ENCODE data around the gene CTR9. TPM values are rescaled to one million over a fixed set of nuclear protein-coding genes. Genes with fewer than 3 reads are reported as not detected.

Gene CTR9
- polyA plus RNA-seq, 5 donors, result 47.4 to 63.7 (median 61.7) TPM

DNA sequence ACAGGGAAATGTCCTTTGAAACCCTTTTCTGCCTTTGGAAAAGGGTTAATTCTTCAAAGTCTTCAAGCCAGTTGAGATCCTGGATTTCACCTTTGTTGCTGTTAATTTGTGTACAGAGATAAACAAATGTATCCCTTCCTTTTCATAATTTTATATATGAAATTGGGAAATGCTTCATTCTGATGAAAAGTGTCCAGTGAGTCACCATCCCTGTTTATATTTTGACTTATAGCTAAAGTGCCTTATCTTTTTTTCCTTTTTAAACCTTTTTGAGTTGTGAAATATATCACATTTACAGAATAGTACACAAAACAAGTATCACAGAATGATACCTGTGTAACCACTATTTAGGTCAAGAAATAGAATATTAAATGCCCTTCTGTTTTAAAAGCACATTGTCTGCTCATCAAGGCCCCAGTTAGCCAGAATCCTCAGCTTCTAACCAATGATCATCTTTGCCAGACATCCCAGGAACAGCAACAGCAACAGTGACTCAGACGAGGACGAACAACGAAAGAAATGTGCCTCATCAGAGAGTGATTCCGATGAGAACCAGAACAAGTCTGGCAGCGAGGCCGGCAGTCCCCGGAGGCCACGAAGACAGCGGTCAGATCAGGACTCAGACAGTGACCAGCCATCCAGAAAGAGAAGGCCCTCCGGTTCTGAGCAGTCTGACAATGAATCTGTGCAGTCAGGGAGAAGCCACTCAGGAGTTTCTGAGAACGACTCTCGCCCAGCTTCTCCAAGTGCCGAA lies 27.3 kb downstream of the CTR9 start:
- DNase-seq, result no peak

GRCh38 chr11:10779086-10779485 lies 28.0 kb downstream of the CTR9 start:
- DNase-seq, result no peak

DNA sequence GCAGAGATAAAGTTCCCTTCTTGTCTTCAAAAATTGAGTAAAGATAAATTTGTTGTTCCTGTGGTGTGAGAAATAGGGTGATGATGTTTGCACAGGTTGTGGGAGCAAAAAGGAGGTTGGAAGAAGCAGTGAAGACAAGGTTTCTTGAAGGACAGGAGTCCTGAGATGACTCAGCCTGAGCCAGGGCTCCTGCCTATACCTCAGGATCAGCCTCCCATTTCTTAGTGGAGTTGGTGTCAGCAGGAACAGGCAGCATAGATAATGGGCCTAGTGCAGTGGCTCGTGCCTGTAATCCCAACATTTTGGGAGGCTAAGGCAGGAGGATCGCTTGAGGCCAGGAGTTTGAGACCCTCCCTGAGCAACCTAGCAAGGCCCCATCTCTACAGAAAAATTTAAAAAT lies 29.0 kb downstream of the CTR9 start:
- DNase-seq, result no peak

DNA sequence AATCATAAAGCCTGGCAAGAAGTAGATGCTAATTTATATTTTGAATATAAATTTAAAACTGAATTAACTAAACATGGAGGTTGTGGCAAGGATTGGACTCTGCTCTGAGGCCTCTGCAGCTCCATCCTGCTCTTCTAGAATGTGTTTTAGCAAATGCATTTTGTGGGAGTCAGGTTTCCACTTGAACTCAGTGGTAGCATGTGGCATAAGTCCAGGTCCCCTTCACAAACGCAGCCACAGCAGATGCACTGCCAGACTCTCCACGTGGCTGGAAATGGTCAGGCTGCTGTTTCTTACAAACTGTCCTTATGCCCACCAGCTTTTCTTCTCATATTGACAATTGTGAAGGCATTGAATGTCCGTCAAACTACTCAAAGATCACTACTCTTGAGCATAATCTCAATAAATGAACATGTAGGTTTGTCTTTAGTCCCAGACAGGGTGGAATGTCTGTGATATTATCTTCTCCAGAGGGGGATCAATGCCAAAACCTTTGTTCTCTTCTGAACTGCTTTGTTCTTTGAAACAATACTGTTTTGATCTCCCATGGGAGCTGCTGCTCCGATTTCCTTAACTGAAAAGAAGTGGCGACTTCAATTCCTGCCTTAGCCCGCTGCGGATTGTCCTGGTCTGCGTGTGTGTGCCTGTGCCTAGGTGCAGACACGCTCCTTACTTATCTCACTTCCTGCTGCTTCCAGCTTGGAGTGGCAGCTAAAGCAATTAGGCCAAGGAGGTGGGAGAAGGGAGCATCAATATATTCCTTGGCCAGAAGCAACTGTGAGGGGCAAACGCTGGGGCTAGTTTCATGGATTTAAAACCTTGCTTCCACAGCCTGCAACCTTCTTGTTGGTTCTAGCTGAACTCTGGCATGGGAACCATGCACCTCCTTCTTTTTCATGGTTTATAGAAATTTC lies 33.4 kb downstream of the CTR9 start:
- peak; percentile 32 to 42 for DNase-seq

- DNase-seq, result no peak
Observed at GRCh38 chr11:10785146-10785474, 34.1 kb downstream of the CTR9 start.

GRCh38 chr11:10786451-10786850 lies 35.4 kb downstream of the CTR9 start:
- DNase-seq, result no peak

GRCh38 chr11:10792385-10793068 lies 41.5 kb downstream of the CTR9 start:
- peak; percentile 52 to 66 for DNase-seq

DNA sequence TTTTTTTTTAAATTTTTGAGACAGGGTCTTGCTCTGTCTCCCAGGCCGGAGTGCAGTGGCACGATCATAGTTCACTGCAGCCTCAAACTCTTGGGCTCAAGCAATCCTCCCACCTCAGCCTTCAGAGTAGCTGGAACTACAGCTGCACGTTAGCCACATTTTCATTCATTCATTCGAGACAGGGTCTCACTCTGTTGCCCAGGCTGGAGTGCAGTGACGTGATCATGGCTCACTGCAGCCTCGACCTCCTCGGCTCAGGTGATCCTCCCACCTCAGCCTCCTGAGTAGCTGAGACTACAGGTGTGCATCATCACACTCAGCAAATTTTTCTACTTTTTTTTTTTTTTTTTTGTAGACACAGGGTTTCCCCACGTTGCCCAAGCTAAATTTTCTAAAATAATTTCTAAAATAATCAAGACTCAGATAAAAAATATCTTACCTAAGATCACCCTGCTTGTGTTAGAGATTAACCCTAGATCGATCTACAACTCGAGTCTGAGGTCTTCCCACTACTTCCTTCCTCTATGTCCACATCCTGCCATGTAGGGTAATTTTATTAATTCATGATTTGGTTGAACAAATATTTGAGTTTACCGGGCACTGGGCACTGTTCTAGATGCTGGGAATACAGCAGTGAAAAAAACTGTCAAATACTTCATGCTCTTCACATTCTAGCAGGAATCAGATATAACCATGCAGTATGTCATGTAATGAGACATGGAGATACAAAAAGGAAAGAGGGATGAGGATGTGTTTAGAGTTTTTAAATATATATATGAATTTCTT lies 42.6 kb downstream of the CTR9 start:
- DNase-seq, result no peak

DNA sequence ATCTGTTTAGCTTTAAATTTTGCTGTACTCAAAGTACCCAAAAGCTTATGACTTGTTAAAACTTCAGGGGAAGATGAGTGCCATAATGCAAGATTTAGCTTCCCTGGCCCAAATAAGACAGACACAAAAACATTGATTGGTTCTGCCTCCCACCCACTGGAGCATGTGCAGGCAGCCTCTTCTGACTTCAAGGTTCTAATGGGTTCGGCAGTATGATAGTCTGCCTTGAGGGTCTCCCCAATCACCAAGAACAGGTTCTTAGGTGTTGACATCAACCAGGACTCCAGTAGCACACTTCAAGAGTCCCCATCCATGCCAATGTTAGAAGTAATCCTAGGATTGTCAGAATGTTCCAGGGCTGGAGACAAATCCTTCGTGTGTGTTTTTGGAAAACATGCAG lies 45.1 kb downstream of the CTR9 start:
- no peak for DNase-seq

DNA sequence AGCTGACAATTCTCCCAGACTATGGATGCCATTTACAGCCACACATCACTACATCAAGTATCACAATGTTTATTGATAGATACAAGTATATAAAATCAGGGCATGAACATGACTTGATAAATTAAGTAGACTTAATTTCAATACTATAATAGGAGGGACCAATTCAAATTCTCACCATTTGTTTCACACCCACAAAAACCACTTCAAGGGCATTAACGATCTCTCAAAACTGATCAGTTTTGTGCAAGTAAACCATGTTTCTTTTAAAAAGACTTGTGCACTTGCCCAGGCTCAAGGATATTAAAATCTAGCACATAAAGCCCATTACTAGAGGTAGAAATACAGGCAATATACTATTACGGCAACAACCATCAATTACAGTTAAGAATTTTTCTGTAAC lies 46.0 kb downstream of the CTR9 start:
- DNase-seq, result no peak

DNA sequence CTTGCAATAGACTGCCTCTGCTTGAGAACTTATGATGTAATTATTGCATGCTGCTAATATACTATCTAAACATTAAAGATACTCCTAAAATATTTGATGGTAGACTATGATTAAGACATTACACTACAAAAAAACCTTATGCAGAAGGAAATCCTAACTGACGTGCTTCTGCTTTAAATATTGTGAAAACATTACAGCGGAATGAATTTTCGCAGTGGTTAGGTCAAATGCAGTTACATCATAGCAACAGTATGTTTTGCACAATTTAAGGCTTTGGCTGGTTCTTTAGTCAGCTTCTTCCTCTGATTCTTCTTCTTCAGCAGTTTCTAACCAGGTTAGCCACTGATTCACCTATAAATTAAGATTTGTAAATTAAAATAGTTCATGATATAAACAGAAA lies 46.5 kb downstream of the CTR9 start:
- DNase-seq, result no peak

- no peak for DNase-seq
Observed at GRCh38 chr11:10798330-10798928, 47.4 kb downstream of the CTR9 start.

DNA sequence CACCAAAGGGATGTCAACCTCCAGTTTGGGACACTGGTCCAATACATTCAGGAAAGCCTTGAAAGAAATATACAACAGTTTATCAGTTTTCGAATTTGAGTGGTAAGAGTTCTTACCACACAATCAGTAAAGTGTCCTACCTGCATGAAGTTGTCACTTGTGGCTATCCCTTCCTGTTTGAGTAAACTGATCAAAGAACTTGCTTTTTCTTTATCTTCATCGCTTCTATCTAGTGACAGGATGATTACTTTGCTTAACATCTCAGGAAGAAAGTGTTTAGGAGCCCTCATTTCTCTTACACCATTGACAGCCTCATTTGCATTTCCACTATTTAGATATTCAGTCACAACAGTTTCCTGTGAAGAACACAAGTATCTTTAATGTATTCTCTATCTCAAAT lies 49.2 kb downstream of the CTR9 start:
- DNase-seq, result no peak

GRCh38 chr11:10803676-10804075 lies 52.6 kb downstream of the CTR9 start:
- DNase-seq, result no peak

GRCh38 chr11:10805741-10806140 lies 54.7 kb downstream of the CTR9 start:
- no peak for DNase-seq

GRCh38 chr11:10806206-10806605 lies 55.2 kb downstream of the CTR9 start:
- no peak for DNase-seq

GRCh38 chr11:10807493-10808234 lies 56.6 kb downstream of the CTR9 start:
- peak; percentile 55 to 59 for DNase-seq

DNA sequence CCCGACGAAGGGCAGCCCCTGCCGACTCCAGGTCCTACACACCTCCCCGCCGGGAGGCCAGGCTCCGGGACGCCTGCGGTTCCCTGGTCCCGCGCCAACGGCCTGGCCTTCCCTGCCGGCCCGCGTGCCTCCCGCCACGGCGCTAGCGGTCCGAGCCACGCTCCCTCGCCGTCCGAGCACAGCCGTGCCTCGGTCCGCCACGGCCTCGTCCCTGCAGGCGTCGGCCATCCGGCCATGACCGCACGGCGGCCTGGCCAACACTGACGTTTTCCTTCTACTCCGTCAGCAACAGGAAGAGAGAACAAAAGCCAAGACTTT lies 57.1 kb downstream of the CTR9 start:
- DNase-seq, result no peak

GRCh38 chr11:10808553-10809372 lies 57.7 kb downstream of the CTR9 start, which contains the start of gene EIF4G2:
TSS of gene EIF4G2 (minus strand) at chr11:10808926.
- peak; percentile 99 for DNase-seq

Data from right lung (tissue), 5 donors.